Neural progenitor cell (in vitro differentiated cells): ENCODE measurements around the gene PHGDH. TPM values are rescaled to one million over a fixed set of nuclear protein-coding genes. Genes with fewer than 3 reads are reported as not detected.
A peak's percentile ranks its signal among the peaks of the same experiment; 100 is the strongest.

Experiments used
- DNase-seq: peaks from one replicate; pipeline ENCODE4 v3.0.0-alpha.2; 2016; ENCODE audit warnings: low spot score
- H2AFZ ChIP-seq: fragments of 200-600 bp; sonication (generic); replicated peaks from 2 replicates; pipeline ENCODE4 v1.6.1; 2016; ENCODE audit warnings: antibody characterized with exemption
- H3F3A ChIP-seq: fragments of 200-600 bp; sonication (generic); 2 replicates; pipeline ENCODE4 v1.6.1; 2016; ENCODE audit warnings: antibody characterized with exemption, low read depth
- H3K27ac ChIP-seq: fragments of 200-600 bp; sonication (generic); 2 replicates; pipeline ENCODE4 v1.5.1; 2016; ENCODE audit warnings: mild to moderate bottlenecking
- H3K27me3 ChIP-seq: fragments of 200-600 bp; sonication (generic); 2 replicates; pipeline ENCODE4 v1.6.1; 2016; ENCODE audit warnings: mild to moderate bottlenecking, moderate library complexity
- H3K36me3 ChIP-seq: fragments of 200-600 bp; sonication (generic); 2 replicates; pipeline ENCODE4 v1.5.1; 2016
- H3K4me1 ChIP-seq: fragments of 200-600 bp; sonication (generic); 2 replicates; pipeline ENCODE4 v1.6.1; 2016; ENCODE audit warnings: mixed run types
- H3K4me2 ChIP-seq: fragments of 200-600 bp; sonication (generic); 2 replicates; pipeline ENCODE4 v1.6.1; 2016
- H3K4me3 ChIP-seq: fragments of 200-600 bp; sonication (generic); 2 replicates; pipeline ENCODE4 v1.5.1; 2016
- H3K79me2 ChIP-seq: fragments of 200-600 bp; sonication (generic); 2 replicates; pipeline ENCODE4 v1.6.1; 2016; ENCODE audit warnings: low read depth
- H3K9ac ChIP-seq: fragments of 200-600 bp; sonication (generic); 2 replicates; pipeline ENCODE4 v1.6.1; 2016
- H3K9me3 ChIP-seq: fragments of 200-600 bp; sonication (generic); 2 replicates; pipeline ENCODE4 v1.5.1; 2016; ENCODE audit warnings: low read depth
- H4K20me1 ChIP-seq: fragments of 200-600 bp; sonication (generic); 2 replicates; pipeline ENCODE4 v1.6.1; 2016; ENCODE audit warnings: low read depth
- H3K27ac Mint-ChIP-seq: 3 replicates; pipeline ENCODE4 v1.8.0; 2021; ENCODE audit warnings: mixed read lengths
- H3K27me3 Mint-ChIP-seq: 2 replicates; pipeline ENCODE4 v1.8.0; 2022; ENCODE audit warnings: low read depth, mild to moderate bottlenecking, inconsistent platforms, moderate library complexity, mixed read lengths; ENCODE audit not compliant: insufficient read depth
- H3K36me3 Mint-ChIP-seq: 3 replicates; pipeline ENCODE4 v1.8.0; 2021; ENCODE audit warnings: mixed read lengths
- H3K4me1 Mint-ChIP-seq: 3 replicates; pipeline ENCODE4 v1.8.0; 2021; ENCODE audit warnings: mixed read lengths
- H3K4me3 Mint-ChIP-seq: 3 replicates; pipeline ENCODE4 v1.8.0; 2021; ENCODE audit warnings: mild to moderate bottlenecking, moderate library complexity, mixed read lengths
- H3K9me3 Mint-ChIP-seq: 3 replicates; pipeline ENCODE4 v1.8.0; 2020; ENCODE audit warnings: mixed read lengths
- CTCF ChIP-seq: fragments of 200-600 bp; sonication (generic); IDR thresholded peaks from 2 replicates; pipeline ENCODE4 v1.5.1; 2017; ENCODE audit warnings: antibody characterized with exemption, mild to moderate bottlenecking
- EZH2 ChIP-seq: fragments of 200-600 bp; sonication (generic); IDR thresholded peaks from 2 replicates; pipeline ENCODE4 v1.6.1; 2017; ENCODE audit warnings: antibody characterized with exemption, mild to moderate bottlenecking, moderate library complexity
- EZH2phosphoT487 ChIP-seq: fragments of 200-600 bp; sonication (generic); IDR thresholded peaks from 2 replicates; pipeline ENCODE4 v1.6.1; 2017; ENCODE audit warnings: antibody characterized with exemption
- total RNA-seq: library from RNA; depleted of rRNA; stranded (reverse); fragments of >200 nt; gene quantifications from 2 replicates; pipeline ENCODE4 v1.2.3, GENCODE V29; 2015; ENCODE audit warnings: low replicate concordance

The PHGDH gene
- total RNA-seq, 1 donor from 2014 or later = 166 TPM

DNA sequence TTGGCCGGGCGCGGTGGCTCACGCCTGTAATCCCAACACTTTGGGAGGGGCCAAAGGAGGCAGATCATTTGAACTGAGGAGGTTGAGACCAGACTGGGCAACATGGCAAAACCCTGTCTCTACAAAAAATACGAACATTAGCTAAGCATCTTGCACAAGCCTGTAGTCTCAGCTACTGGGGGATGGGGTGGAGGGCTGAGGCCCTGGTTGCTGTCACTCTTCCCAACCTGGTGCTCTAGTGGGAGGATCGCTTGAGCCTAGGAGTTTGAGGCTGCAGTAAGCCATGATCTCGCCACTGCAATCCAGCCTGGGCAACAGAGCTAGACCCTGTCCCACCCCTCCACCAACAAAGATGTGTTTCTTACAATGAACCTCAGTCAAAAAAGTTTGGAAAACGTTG lies 2.8 kb downstream of the PHGDH start:
- Histone ChIP-seq H2AFZ (no peak overlapping the region), H3K4me1 (peaks cover 40% of the 10 kb centered on the region), H3K4me2 (peak overlapping the region; percentile 82), H3K9me3 (no peaks in the 10 kb centered on the region), H3F3A (peaks cover 40% of the 10 kb centered on the region), H3K9ac (no peak overlapping the region), H3K4me3 (peak overlapping the region; percentile 83), H3K27me3 (no peaks in the 10 kb centered on the region), H4K20me1 (peaks cover 63% of the 10 kb centered on the region), H3K36me3 (no peaks in the 10 kb centered on the region), H3K27ac (no peak overlapping the region), H3K79me2 (peaks cover 76% of the 10 kb centered on the region)
- H3K27ac Mint-ChIP-seq = no peak overlapping the region
- DNase-seq = no peak
- H3K36me3 Mint-ChIP-seq = peaks cover 16% of the 10 kb centered on the region
- peaks cover 33% of the 10 kb centered on the region for H3K4me1 Mint-ChIP-seq
- H3K4me3 Mint-ChIP-seq = peak overlapping the region; percentile 99
- TF ChIP-seq EZH2phosphoT487 = no peak
- TF ChIP-seq CTCF = no peak
- TF ChIP-seq EZH2 = no peak
- peaks cover 4% of the 10 kb centered on the region for H3K27me3 Mint-ChIP-seq
- no peaks in the 10 kb centered on the region for H3K9me3 Mint-ChIP-seq

- peak overlapping the region; percentile 5 for H3K4me2 ChIP-seq
- H3K36me3 ChIP-seq = no peaks in the 10 kb centered on the region
- H3K9ac ChIP-seq = no peak overlapping the region
- H3K27ac ChIP-seq = no peak overlapping the region
- Mint-ChIP-seq H3K4me3 (peak overlapping the region; percentile 22), H3K27me3 (peaks cover 4% of the 10 kb centered on the region), H3K4me1 (peaks cover 33% of the 10 kb centered on the region), H3K36me3 (peaks cover 21% of the 10 kb centered on the region), H3K9me3 (no peaks in the 10 kb centered on the region), H3K27ac (peak overlapping the region; percentile 72)
- peaks cover 36% of the 10 kb centered on the region for H3F3A ChIP-seq
- TF ChIP-seq EZH2phosphoT487 (no peak), CTCF (no peak), EZH2 (no peak)
- no peaks in the 10 kb centered on the region for H3K27me3 ChIP-seq
- no peaks in the 10 kb centered on the region for H3K9me3 ChIP-seq
- H2AFZ ChIP-seq = no peak overlapping the region
- no peak for DNase-seq
- H3K4me1 ChIP-seq = peaks cover 34% of the 10 kb centered on the region
- peaks cover 73% of the 10 kb centered on the region for H4K20me1 ChIP-seq
- no peak overlapping the region for H3K4me3 ChIP-seq
- peaks cover 86% of the 10 kb centered on the region for H3K79me2 ChIP-seq
Measured at GRCh38 chr1:119715542-119715941, 3.8 kb downstream of the PHGDH start.

- peaks cover 15% of the 10 kb centered on the region for H3F3A ChIP-seq
- H3K27me3 ChIP-seq = no peaks in the 10 kb centered on the region
- H3K9me3 ChIP-seq = no peaks in the 10 kb centered on the region
- H3K4me3 ChIP-seq = no peak overlapping the region
- no peaks in the 10 kb centered on the region for H3K27me3 Mint-ChIP-seq
- peaks cover 27% of the 10 kb centered on the region for H3K4me1 Mint-ChIP-seq
- no peak overlapping the region for H2AFZ ChIP-seq
- peaks cover 87% of the 10 kb centered on the region for H4K20me1 ChIP-seq
- H3K79me2 ChIP-seq = peaks cover 89% of the 10 kb centered on the region
- no peaks in the 10 kb centered on the region for H3K36me3 ChIP-seq
- TF ChIP-seq EZH2phosphoT487 (no peak), CTCF (no peak), EZH2 (no peak)
- no peak overlapping the region for H3K4me2 ChIP-seq
- no peak overlapping the region for H3K27ac ChIP-seq
- no peak overlapping the region for H3K9ac ChIP-seq
- H3K36me3 Mint-ChIP-seq = peaks cover 44% of the 10 kb centered on the region
- no peak overlapping the region for H3K27ac Mint-ChIP-seq
- peaks cover 29% of the 10 kb centered on the region for H3K4me1 ChIP-seq
- H3K9me3 Mint-ChIP-seq = no peaks in the 10 kb centered on the region
- H3K4me3 Mint-ChIP-seq = no peak overlapping the region
- DNase-seq = no peak
Measured at GRCh38 chr1:119718409-119718808, 6.7 kb downstream of the PHGDH start.
